Stimulated activated CD4-positive, alpha-beta T cell treated with anti-CD3 and anti-CD28 coated beads, Interleukin-15, amount 100 ng/mL, for 48 hours (primary cell): Measurements from ENCODE around the gene MRPL58.
"Not testable (repeated sequence)": the region's sequence is repeated elsewhere in the genome, so short reads cannot be mapped to it uniquely, and the experiment has no call there.

ENCODE experiments used
- DNase-seq, 2 donors: peaks; one replicate each; pipeline ENCODE4 v3.0.0-alpha.2; 2020; ENCODE audit warnings: low read depth in 2 of 2

MRPL58 gene

GRCh38 chr17:75013092-75013559, 656 bp downstream of the MRPL58 start:
- DNase-seq, result no peak

- DNase-seq, result no peak
Observed at GRCh38 chr17:75019146-75019545, 6.7 kb downstream of the MRPL58 start.

DNA sequence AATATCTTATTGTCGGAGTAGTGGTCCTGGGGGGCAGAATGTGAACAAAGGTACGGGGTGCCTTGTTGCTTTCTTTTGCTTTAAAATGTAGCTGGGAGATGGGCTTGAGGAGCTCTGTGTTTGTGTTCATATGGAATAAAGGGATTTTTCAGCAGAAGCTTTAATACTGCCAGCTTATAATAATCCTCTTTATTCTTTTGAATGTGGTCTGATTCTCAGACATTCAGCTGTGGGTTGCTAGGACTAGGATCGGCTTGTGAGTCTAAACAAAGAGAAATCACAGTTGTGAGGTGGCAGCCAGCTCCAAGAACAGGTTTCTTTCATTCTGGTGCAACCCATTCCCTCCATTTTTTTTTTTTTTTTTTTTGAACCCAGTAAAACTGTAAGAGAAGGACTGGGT, 7.2 kb downstream of the MRPL58 start:
- no peak for DNase-seq

DNA sequence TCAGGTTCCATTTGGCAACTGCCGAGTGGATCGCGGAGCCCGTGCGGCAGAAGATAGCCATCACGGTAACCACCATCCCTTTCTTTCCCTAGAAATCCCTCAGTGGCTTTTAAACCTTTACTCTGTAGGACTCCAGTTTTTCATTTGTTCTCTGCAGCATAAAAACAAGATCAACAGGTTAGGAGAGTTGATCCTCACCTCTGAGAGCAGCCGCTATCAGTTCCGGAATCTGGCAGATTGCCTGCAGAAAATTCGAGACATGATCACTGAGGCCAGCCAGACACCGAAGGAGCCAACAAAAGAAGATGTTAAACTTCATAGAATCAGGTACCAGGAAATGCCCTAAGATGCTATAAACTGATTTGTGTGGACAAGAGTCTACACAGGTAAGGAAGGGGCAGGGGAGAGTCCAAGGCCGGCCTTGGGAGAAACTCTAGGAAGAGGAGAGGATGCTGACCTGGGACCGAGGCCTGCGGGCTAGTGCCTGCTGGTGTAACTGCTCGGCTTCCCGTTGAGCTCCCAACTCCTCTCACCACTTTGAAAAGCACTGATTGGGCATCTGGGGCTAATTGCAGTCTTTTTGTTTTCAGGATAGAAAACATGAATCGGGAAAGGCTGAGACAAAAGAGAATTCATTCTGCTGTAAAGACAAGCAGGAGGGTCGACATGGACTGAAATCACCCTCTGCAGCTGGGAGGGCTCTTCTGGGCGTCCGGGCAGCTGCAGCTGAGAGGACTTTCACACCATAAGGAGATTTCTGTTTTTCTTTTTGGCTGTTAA, 8.1 kb downstream of the MRPL58 start:
- DNase-seq, result no peak

GRCh38 chr17:75024686-75025397, 12.4 kb downstream of the MRPL58 start:
- no peak for DNase-seq

- DNase-seq, result not testable (repeated sequence)
Observed at GRCh38 chr17:75025398-75025734, 12.9 kb downstream of the MRPL58 start.

- not testable (repeated sequence) for DNase-seq
Observed at GRCh38 chr17:75026650-75027049, 14.2 kb downstream of the MRPL58 start.

GRCh38 chr17:75030161-75030560, 17.7 kb downstream of the MRPL58 start:
- DNase-seq, result no peak

- DNase-seq, result peak in 1 of 2 donors; percentile 36
Observed at GRCh38 chr17:75031972-75032719, 19.7 kb downstream of the MRPL58 start.

- no peak for DNase-seq
Observed at GRCh38 chr17:75032720-75033280, 20.3 kb downstream of the MRPL58 start.

DNA sequence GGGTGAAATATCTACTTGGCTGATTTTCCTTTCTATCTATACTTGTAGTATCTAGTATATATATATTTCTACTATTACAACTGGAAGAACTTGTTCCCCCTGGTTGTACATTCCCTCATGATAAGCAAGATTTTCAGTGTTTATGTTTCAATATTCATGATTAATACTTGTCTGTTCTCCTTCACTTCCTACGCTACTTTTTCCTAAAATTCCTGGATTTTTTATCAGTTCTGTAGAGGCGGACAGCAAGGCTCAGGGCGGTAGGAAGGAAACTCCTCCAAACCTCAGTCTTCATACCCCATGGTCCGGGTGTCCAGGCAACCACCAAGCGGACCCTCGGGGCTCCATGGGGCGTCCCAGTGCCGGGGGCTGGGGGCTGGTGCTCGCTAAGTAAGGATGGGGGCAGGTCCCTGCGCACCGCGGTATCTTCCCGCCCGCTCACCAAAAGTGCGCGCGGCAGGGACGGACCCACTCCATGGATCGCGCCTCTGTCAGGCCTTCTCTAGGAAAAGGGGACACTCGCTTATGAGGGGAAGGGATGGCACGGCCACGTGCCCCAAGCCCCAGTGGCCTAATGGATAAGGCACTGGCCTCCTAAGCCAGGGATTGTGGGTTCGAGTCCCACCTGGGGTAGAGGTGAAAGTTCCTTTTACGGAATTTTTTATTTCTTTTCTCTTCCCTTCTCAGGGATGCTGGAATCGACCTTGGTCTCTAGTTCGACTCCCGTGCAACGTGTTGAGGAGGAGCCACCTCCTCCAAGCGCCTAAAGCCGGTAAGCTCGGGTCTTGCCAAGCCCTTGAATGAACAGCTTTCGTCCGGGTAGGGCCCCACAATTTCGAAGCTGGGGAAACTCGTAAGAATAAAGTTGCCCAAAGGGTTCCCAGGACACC, 21.1 kb downstream of the MRPL58 start:
- peak; percentile 87 to 89 for DNase-seq

DNA sequence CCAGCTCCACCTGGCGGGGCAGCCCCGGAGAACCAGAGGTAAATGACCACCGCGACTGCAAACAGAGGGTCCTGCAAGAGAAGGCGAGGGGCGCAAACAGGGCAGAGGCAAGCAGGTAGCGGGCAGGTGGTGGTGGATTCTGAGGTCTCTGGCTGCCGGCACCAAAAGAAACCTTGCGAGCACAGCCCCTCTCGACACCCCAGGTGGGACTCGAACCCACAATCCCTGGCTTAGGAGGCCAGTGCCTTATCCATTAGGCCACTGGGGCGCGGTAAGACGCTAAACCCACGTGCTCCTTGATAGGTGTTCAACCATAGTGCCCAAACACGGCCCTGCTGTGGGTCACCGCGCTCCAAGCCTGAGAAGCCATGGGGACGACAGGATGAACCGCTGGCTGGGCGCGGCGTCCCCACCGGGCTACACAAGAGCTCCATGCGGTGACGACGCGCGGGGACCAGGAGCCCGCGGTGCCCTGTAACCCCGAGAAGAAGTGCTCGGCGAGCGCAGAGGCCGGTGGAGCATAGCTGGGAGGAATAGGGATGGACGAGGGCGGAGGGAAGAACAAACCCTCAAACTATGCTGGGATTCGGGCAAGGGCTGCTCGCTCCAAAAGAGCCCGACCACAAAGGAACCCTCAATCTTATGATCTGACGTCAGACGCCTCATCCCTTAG, 21.9 kb downstream of the MRPL58 start:
- DNase-seq, result peak; percentile 87 to 93

DNA sequence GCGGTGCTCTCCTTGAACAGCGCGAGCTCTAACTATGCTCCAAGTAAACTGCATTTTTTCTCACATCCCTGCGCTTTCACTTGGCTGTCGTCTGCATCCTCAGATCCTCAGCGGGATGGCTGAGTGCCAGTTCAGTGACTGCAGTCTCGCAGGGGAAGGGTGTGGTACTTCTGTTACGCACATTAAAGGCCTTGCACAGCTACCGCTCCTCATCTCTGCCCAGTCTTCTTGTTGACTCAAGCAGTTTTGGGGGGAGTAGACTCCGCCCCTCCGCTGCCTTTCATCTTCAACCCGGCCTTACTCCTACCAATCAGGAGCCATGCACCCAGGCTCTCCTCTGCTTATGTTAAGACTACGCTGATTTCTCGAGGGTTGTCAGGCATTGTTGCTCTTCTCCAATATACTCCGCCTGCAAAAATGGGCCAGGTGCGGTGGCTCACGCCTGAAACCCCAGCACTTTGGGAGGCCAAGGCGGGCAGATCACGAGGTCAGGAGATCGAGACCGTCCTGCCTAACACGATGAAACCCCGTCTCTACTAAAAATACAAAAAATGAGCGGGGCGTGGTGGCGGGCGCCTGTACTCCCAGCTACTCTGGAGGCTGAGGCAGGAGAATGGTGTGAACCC, 24.3 kb downstream of the MRPL58 start:
- DNase-seq, result peak; percentile 66 to 74

DNA sequence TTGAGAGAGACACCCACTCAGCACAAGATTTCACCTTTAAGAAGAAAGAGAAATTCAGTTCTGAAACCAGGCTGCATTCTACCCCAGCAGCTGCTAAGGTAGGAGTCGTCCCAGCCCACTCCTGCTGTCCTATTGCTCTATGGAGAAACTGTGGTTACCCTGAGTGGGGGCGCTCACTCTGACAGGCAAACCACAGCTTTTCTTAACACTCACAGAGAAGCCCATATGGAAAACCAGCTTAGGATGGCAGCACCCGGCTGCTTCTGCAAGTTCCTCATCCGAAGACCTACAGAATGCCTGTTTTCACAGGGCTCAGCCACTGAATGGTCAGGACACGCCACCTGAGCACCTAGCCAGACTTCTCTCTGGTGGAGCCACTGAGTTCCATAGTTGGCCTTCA, 26.8 kb downstream of the MRPL58 start:
- no peak for DNase-seq

DNA sequence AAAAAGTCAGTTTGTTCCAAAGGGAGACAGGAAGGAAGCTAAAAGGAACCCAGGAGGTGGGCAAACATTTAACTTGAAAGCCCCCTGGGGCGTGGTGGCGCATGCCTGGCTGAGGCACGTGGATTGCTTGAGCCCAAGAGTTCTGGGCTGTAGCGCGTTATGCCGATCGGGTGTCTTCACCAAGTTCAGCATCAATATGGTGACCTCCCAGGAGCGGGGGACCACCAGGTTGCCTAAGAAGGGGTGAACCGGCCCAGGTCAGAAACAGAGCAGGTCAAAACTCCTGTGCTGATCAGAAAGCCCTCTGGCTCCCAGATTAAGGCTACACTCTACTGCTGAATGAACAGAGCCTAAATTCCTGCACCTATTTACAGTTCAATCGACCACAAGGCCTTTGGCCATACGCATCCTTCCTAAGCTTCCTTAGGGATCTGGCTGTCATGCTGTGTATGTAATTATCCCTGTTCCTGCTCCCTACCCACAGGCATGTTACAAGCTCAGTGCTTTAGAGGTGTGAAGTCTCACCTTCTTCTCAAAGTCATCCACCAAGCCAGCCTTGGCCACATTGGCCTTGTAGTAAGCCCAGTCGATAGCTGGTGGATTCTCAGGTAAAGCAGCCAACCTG, 29.3 kb downstream of the MRPL58 start:
- DNase-seq, result no peak

GRCh38 chr17:75043789-75044188, 31.3 kb downstream of the MRPL58 start:
- not testable (repeated sequence) for DNase-seq

DNA sequence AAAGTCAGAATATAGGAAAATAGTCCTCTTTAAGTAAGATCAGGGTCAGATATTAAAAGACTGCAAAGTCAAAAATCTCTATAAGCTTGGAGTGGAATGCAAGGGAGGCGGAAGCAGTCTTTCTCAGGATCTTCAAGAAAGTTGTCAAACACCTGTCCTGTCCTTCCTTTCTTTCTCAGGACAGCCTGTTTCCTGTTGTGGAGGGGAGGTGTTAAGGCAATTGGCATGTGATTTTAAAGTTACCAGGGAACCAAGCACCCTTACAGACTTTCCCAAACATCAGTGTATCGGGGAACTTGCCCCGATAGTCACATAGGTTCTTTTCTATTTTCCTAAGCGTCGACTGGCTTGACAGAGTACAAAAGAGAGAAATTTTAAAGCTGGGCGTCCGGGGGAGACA, 32.2 kb downstream of the MRPL58 start:
- DNase-seq, result no peak

- DNase-seq, result not testable (repeated sequence)
Observed at GRCh38 chr17:75045946-75046406, 33.5 kb downstream of the MRPL58 start.
